GM19397 (cell line): ENCODE data around the gene CDK2AP2.
"Not testable (repeated sequence)": the region's sequence is repeated elsewhere in the genome, so short reads cannot be mapped to it uniquely, and the experiment has no call there.

Experiments used
- ATAC-seq: cut with Tn5 transposase; IDR thresholded peaks from one replicate; pipeline ENCODE4 v1.9.1; 2021; ENCODE audit warnings: mild to moderate bottlenecking, moderate library complexity; ENCODE audit not compliant: unreplicated experiment

Gene CDK2AP2

DNA sequence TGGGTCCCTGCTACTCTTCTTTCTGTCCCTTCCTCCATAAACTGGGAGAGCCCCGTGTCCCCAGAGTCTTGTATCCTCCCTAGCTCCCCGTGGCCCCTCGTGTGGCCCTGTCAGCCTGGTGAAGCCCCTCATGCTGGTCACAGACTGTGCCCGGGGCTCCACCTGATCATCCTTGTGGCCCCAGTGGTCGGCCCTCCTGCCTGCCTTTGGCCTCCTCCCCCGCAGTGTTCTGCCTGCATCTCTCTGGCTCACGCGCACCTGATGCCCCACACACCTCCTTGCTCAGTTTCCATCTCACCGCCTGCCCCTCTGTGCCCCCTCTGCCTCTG is 16.5 kb upstream of the CDK2AP2 start:
- ATAC-seq = no peak

DNA sequence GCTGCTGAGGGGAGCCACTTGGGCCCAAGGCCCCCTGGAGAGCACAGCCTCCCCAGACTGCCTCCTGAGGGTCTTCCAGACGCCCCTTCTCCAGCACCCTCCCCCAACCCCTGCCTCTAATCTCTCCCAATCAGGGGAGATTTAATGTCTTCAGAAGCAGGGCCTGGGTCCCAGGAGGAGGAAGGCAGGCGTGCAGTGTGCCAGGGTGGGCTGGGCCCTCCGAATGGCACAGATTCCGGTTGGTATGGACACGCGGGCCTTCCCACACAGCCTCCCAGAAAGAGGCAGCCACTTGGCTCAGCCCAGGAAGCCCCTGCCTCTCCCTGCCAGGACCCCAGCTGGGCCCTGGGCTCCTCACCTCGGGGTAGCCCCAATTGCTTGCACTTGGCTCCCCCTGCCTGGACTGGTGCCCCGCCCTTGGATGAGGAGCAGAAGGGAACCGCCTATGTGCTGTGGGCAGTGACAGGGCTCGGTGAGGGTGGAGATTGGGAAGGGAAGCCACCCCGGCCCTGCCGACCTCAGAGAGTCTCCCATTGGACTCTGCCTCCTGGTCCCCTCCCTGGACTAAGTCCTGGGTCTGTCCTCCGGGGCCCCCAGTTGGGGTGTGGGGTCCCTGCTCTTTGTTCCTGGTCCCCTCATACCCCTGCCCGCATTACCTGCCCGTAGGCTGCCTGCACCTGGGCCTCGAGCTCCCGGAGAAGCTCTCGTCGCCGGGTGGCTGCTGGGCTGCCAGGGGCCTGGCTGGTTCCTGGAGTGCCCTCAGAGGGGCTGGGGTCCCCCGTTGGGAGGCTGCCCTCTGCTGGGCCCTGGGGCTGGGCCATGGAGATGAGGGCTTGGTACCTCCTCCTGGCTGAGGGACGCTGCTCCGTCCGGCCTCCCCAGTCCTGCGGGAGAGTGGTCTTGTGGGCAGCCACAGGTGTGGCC is 15.9 kb upstream of the CDK2AP2 start:
- ATAC-seq = no peak

DNA sequence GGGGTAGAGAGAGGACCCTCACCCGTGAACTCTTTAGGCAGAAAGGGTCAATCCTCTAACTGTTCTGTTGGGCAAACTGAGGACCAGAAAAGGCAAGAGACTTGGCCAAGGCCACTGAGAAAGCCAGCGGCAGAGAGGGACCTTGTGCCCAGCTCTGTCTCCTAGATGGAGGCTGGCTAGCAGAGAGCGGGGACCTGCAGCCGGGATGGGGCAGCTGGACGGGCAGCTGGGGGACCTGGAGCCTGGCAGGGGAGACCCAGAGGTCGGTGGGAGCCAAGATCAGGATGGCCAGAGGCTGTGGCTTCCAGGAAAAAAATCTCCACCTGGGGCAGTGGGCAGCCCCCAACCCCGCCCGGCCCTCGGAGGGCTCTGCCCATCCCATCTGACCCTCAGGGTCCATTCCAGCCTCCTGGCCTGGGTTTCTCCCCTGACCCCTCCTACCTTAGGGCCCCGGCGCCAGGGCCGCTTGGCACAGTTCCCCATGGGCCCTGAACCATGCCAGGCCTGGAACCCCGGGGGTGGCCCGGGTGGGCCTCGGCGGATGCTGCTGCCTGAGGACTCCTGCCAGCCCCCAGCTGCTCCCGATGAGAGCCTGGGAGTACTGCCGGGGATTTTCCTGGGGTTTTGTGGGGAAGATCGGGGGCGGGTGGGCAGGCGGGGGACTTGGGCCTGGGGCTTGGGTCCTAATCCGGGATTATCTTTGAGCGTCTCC is 15.0 kb upstream of the CDK2AP2 start, which contains the start of gene CABP2:
TSS of gene CABP2 (minus strand) at position 603 of the 712 bp plus-strand sequence. CDS start at position 483, 120 bp downstream.
- ATAC-seq = no peak

DNA sequence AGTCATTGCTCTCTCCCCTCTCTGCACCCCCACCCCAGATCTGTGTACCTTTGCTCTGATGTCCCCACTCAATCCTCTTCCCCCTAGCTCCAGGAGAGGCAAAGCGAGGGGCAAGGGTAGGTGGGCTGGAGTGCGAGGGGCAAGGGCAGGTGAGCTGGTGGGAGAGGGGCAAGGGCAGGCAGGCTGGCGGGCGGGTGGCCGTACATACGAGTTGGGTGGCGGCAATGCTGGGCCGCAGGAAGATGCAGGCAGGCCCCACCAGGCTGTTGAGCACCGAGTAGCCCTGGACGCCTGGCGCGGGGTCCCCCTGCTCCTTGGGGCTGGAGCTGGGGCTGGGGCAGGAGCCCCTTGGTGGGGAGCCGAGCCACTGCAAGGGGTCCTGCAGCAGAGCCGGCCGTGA is 14.4 kb upstream of the CDK2AP2 start:
- ATAC-seq = no peak

DNA sequence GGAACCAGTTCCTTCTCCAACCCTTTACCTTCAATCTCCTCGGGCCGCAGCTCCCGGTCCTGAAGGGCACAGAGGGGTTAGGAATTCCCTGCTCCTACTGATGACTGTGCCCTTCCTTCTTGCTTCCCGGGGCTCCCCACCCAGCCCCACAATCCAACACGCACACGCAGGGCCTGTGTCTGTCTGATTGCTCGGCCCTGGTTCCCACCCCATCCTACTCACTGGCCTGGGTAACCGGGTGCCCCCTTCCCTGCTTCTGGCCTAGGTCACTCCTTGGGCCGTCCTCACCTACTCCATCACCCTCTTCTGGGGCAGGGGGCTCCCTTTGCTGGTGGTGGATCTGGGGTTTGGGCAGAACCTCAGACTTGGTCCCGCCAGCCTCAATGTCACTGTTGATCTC is 14.0 kb upstream of the CDK2AP2 start:
- ATAC-seq = no peak

DNA sequence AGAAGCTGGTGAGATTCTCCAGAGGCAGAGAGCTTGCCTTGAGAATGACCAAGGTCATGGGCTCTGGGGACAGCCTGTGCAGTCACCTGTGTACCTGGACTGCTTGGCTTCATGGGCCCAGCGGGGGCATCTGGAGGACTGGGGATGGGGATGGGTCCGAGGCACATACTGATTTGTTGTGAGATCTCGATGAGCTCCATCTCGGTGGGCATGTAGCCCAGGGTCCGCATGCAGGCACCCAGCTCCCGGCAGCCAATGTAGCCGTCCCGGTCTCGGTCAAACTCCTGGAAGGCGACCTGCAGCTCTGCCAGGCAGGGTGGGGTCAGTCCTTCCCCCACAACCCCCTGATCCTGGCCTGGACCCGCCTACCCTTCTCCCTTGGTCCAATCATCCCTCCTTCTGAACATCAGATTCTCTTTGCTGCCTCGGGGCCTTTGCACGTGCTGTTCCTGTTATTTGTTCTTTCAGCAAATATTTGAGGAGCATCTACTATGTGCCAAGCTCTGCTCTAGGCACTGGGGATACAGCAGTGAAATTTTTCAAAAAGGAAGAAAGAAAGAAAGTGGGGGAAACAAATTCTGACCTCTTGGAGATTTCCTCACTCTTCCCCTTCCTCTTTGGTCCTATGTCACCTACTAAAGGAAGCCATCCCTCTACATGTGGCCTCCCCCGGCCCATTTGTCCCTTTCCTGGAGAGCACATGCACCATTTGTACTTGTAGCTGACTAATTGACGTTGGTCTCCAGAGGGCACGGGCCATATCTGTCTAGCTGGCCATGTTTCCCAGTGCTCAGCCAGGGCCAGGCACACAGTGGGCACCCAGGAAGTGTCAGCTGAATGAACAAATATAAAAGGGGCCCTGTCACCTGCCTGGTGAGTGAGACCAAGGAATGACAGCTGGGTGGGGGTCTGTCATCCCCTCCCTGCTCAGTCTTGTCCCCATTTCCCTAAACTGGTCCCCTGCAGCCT is 13.2 kb upstream of the CDK2AP2 start:
- no peak for ATAC-seq

DNA sequence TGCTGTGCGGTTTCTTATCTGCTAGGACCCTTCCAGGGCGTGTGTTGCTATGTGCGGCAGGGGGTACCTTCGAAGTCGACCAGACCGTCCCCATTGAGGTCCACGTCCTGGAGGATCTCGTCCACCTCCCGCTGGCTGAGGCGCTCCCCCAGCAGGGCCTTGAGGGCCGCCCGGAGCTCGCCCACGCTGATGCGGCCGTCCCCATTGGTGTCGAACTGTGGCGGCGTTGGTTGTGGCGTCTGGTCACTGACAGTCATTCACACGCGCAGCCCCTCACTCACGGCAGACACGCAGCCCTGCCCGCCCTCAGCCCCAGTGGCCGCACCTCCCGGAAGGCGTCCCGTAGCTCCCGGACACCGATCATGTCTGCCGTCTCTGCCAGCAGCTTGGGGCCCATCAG is 11.8 kb upstream of the CDK2AP2 start:
- no peak for ATAC-seq

DNA sequence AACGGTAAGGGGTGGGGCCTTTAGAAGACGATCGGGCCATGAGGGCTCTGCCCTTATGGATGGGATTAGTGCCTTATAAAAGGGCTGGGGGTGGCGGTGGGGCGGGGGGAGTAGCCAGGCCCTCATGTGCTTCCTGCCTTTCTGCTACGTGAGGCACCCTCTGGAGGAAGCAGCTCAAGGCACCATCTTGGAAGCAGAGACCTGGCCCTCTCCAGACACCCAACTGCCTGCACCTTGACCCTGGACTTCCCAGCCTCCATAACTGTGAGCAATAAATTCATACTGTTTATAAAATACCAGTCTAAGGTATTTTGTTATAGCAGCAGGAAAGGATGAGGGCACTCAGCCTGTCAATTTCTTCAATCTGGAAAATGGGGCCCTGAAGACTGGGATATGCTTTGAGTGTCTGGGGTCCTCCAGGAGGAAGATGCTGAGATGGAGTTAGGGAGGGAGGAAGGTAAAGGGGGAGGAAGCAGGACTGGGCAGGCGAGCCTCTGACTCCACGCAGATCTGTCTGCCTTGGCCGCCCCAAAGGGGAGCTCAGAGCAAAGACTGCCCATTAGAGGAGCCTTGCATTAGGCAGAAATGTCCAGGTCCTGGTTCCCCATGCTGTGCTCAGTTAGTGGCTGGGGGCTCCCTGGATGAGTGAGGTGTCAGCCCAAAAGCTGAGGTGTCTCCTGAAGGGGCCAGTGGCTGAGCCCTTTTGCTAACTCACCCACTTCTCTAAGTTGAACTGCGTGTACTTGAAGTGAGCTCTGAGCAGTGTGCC is 10.0 kb upstream of the CDK2AP2 start:
- ATAC-seq = no peak

DNA sequence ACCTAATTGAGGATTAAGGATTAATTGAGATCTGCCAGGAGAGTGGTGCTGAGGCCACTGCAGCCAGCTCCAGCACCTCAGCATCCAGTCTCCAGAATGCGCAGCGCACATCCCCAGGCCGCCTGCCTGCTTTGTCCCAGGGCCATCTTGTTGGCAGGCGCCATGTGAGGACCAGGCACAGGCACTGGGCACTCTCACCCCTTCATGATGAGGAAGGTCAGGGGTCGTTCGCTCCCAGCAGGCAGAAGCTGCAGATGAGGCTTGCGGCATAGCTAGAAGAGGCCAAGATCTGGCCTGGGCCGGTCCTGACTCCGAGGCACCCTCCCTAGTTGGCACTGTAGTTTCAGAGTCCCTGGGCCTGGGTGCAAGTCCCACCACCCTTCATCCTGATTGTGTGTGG is 8.8 kb upstream of the CDK2AP2 start:
- no peak for ATAC-seq

DNA sequence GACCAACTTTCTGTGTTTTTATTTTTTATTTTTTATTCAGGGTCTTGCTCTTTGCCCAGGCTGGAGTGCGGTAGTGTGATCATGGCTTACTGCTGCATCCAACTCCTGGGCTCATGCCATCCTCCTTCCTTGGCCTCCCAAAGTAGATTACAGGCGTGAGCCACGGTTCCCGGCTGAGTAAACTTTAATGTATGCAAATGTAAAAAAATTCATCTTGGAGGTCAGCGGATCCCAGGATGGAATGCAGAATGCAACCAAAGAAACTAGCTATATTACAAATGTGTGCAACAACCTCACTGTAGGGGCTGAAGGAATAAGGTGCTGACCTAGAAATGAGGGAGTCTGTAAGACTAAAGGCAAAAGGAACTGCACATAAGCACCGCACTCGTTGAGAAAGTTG is 6.2 kb upstream of the CDK2AP2 start:
- ATAC-seq = no peak

DNA sequence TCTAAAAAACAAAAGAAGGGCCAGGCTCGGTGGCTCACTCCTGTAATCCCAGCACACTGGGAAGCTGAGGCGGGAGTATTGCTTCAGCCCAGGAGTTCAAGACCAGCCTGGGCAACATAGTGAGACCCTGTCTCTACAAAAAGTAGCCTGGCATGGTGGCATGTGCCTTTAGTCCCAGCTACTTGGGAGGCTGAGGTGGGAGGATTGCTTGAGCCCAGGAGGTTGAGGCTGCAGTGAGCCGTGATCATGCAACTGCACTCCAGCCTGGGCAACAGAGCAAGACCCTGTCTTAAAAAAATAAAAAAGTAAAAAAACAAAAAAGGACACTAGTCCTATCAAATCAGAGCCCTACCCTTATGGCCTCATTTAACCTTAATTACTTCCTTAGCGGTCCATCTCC is 3.6 kb upstream of the CDK2AP2 start:
- not testable (repeated sequence) for ATAC-seq

DNA sequence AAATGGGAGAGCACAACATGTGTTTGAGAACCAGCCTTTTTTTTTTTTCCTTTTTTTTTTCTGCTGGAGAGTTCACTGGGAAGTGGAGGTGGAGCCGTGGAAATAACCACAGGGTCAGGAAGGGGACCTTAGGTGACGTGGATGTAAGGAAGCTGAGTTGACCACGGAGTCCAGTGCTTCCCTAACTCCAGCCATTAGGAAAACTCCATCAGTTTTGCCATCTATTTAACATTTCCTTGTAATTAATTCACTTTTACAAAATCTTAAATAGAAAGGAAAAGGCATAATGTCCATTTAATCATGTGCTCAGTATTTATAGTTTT is 2.0 kb upstream of the CDK2AP2 start:
- no peak for ATAC-seq

DNA sequence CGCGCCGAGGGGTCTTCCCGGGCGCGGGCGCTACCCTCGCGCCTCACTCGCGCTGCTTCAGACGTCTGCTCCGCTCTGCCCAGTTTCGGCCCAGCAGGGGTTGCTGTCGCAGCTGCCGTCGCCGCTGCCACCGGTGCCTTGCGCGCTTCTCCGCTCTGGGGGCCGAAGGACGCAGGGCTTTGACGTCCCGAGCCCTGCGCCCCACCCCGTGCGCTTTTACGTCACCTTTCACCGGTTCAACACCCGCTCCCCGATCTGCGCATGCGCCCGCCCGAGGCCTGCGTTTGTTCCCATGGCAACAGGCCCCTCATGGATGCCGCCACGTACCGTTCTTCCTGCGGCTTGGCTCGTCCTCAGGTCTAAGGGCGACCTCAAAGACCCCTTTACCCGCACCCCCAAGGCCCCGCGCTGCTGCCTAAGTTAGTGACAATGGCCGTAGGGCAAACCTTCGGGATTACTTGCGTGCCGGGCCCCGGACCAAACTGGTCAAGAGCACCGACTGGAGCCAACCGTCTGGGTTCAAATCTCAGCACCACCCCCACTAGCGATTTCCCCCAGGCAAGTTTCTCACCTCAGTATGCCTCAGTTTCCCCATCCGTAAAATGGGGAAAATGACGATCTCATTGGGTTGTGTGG is 642 bp upstream of the CDK2AP2 start:
- ATAC-seq = peak; percentile 41

DNA sequence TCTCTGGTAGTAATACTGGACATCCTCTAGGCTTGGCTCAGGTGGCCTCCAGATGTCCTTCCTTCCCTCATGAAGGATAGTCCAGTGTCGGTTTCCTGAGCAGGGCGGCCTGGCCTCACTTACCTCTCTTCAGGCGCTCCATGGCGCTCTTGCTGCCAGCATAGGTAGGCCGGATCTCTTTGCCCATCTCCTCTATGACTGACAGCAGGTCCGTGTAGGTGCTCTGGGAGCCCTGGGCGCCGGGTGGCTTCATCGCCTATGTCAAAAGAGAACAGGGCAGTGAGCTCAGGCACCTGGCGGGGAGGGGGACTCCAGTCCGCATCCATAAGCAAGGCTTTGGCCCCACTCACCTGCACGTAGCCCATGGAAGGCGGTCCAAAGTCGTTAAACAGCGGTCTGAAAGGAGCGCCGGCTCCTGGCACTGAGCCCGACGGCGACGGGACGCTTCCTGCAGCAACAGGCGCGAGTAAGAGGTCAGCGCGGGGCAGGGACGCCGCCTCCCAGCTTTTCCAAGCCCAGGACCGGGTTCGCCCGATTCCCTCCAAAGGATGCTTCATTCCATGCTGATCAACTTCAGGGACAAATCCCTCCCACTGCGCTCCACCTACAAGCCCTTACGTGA is 609 bp downstream of the CDK2AP2 start:
- no peak for ATAC-seq

DNA sequence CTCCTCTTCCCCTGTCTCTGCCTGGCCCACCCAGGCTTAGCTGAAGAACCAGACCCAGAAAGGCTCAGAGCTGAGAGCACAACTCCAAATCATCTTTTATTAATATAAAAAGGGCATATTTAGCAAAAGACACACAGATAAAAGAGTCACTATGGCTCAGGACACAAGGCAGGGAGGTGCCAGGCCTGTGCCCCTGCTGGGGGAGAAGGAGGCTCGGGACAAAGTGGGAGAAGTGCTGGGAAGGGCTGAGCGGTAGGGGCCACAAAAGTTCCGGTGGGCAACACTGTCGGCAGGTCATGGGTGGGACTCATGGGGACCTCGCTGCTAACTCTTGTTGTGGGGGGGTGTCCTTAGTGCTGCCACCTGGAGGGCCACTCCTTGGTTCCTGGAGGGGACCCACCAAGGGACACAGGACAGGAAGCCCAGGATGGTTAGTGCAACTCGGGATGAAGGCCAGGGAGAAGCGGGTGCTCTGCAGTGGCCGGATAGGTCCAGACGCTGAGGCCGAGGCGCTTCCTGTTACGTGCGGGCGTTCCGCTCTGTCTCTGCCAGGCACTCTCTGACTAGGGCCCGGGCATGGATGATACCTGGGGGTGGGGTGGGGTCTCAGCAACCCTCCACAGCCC is 1.4 kb downstream of the CDK2AP2 start:
- no peak for ATAC-seq

DNA sequence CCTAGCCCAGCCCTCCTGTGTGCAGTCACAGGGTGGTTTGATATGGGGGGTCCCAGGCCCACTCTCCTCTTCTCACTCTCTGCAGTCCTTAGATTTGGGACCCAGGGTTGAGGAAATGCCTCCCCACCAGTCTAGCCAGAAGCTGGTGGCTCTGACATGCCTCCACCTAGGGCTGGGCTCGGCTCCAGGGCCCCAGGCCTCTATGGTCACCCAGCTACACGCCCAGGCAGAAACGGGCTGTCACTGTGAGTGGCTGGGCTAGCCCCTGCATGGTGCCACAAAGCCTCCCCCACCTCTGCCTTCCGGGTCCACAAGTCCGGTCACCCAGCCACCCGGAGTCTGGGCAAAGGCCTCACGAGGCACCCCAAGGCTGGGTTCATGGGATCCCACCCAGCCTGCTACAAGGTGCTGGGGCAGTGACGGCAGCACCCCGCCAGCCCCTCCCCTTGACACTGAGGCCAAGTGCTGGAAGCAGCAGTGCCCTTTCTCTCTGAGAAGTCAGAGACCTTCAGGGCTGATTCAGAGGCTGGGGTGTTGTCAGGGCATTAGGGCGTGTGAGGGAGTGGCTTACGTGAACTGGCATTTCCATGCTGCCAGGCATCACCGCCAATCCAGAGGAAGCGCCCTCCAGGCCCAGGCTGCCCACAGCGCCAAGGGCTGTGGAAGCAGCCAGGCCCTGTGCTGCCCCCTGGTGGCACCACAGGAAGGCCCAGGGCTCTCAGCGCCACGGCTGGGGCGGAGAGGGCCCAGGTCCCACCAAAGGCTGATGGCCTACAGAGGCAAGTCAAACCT is 2.2 kb downstream of the CDK2AP2 start:
- no peak for ATAC-seq

DNA sequence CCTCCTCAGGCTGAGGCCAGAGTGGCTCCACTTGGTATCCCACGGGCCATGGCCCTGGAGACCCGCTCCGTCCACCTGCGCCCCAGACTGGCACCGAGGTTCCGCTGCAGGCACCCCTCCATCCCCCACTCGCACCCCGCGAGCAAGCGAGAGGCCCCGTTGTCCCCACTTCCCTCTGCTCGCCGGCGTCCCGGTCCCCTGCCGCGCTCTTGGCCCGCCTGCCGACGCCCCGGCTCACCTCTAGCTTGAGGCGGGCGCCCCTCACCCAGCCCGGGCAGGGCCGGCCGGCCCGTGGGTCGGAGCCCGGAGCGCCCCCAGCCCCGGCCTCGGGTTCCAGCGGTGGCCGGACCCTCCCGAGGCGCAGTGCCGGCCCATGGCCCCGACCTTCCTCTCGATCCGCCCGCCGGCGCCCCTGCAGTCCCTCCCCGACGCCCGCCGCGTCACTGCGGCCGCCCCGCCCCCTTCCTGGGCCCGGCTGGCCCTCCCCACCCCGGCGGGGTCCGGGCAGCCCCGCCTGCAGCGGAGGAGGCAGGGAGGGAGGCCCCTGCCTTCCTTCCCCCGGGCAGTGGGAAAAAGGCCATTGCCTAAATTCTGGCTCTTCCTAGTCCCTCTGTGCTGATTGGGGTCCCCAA is 2.9 kb downstream of the CDK2AP2 start, which contains the start of gene PITPNM1:
TSS of gene PITPNM1 (minus strand) at position 414 of the 632 bp plus-strand sequence. CDS start 1,183 bp downstream, outside the sequence.
- ATAC-seq = no peak
